HUDEP-2 (cell line): ENCODE data around the gene THBS4.

Experiments used
- DNase-seq, 76 experiments: peaks; one replicate each; lab custom pipeline; 2025; ENCODE audit not compliant: unreplicated experiment in 76 of 76; lab: John Stamatoyannopoulos, UW

THBS4 gene

GRCh38 chr5:80042330-80042729, 7.2 kb downstream of the THBS4 start:
- no peak for DNase-seq

DNA sequence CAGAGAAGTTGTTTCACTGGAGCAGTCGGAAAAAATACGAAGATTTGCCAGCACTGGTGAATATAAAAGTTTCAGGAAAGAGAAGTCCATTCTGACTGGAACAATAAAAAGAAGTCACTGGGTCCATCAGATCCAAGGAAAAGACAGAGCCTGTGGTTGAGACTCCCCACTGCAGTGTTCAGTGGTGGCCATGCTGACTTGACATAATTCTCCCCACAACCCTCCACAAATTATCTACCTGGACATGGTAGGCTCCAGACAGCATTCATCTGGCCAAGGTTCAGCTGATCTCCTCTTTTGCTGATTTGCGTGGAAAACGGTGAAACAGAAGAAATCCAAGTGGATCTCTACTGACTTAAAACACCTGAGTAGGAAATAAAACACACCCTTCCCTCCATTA, 8.0 kb downstream of the THBS4 start:
- DNase-seq: no peak

GRCh38 chr5:80048084-80048780, 13.1 kb downstream of the THBS4 start:
- DNase-seq: no peak

GRCh38 chr5:80052464-80052863, 17.3 kb downstream of the THBS4 start:
- no peak for DNase-seq

- DNase-seq: no peak
These were observed 19.5 kb downstream of the THBS4 start for GRCh38 chr5:80054682-80055081.

DNA sequence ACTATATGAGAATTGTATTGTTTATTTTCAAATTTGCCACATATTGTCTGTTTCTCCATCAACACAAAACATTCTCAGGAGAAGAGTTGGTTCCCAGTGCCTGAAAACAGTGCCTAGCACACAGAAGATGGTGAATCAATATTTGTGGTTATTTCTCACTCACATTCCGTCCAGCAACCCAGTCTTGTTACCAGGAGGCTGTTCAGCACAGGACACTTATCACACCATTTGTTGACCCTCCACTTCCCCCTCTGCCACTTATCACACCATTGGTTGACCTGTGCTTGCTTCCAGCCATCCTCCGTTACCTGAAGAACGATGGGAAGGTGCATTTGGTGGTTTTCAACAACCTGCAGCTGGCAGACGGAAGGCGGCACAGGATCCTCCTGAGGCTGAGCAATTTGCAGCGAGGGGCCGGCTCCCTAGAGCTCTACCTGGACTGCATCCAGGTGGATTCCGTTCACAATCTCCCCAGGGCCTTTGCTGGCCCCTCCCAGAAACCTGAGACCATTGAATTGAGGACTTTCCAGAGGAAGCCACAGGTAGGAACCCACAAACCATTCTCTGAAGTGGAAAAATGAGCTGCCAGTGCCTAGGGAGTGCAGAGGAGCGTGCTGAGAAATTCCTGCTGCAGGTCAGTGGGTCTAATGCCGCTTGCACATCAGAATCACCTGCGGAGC, 20.5 kb downstream of the THBS4 start:
- DNase-seq: no peak

DNA sequence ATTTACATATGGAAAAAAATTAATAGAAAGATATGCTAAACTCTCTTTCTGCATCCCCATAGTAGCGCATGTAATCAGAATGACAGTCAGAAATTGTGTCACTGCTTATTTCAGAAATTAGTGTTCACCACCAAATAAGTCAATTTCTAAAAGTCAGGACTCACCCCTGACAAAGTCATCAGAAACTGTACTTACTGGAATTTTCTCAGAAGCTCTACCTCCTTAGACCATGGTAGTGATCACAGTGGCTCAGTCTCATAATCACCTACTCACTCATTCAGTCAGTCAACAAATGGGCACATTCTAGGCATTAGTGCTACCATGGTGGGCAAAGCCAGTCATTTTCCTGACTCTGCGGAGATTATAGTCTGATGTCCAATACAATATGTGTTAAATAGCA, 22.0 kb downstream of the THBS4 start:
- no peak for DNase-seq

DNA sequence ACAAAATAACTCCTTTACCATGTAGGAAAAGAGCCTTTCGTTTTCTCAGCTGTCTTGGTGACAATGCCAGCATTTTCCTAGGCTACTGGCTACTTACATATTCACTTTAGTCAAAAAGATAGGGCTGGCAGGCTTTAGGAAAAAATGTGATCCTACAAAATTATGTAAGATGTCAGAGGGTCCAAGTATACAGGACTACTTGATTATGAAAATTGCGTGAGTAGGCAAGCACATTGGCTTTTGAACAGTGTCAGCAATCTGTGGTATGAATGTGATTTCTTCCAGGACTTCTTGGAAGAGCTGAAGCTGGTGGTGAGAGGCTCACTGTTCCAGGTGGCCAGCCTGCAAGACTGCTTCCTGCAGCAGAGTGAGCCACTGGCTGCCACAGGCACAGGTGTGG, 22.8 kb downstream of the THBS4 start:
- DNase-seq: no peak

- no peak for DNase-seq
These were observed 24.3 kb downstream of the THBS4 start for GRCh38 chr5:80059354-80059980.

DNA sequence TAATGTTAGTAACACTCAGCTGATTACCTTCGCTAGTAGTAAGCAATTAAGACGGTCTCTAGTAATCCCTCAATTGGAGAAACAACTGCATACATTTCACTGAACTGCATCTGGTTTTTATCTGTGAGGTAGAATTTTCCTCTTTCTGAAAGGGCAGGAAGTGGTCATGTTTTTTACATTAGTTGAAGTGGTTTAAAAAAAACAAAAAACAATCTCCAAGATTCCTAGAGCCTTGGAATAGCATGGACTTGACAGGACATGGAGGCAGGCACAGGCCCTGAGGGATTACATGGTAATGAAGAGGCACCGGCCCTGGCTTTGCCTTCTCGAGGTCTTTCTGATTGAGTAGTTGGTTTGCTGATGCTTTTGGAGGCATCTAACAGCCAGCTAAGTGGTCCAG, 25.8 kb downstream of the THBS4 start:
- DNase-seq: no peak

DNA sequence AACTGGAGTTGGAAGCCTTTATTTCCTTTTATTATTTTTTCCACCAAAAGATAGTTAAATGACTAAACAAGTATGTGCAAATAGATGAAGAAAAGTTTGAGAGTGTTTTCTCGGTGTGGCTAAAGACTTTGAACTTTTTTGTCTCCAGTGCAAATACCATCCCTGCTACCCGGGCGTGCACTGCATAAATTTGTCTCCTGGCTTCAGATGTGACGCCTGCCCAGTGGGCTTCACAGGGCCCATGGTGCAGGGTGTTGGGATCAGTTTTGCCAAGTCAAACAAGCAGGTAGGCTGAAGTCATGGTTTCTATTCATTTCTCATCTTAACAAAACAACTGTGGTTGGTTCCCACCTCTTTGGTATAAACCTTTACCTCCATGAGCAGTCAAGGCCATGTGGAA, 26.4 kb downstream of the THBS4 start:
- DNase-seq: no peak

DNA sequence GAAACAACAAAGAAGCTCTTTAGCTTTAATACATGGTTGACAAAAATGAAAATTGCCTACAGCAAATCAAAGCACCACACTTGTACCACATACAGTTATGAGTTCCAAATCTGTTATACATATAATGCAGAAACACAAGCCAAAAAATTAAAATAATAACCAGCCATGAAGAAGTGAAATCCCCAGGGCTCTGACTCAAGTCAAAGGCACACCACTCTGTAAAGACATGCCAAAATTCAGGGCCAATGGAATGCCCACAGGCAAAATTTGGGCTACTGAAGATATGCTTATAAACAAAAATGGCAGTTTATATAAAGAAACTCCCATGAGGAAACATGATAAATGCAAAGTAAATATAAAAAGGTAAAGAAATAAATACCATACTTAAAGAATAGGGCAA, 29.0 kb downstream of the THBS4 start:
- DNase-seq: no peak

DNA sequence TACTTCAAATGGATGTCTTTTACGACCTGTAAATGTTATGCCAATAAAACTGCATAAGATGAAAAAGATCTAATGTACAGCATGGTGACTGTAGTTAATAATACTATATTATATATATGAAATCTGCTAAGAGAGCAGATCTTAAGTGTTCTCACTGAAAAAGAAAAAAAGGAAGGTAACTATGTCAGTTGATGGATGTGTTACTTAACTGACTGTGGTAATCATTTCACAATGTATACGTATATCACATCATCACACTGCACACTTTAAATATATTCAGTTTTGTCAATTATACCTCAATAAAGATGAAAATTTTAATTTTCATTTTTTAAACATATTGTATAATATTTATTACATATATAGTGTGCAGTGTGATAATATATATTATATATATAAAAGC, 31.9 kb downstream of the THBS4 start:
- no peak for DNase-seq

DNA sequence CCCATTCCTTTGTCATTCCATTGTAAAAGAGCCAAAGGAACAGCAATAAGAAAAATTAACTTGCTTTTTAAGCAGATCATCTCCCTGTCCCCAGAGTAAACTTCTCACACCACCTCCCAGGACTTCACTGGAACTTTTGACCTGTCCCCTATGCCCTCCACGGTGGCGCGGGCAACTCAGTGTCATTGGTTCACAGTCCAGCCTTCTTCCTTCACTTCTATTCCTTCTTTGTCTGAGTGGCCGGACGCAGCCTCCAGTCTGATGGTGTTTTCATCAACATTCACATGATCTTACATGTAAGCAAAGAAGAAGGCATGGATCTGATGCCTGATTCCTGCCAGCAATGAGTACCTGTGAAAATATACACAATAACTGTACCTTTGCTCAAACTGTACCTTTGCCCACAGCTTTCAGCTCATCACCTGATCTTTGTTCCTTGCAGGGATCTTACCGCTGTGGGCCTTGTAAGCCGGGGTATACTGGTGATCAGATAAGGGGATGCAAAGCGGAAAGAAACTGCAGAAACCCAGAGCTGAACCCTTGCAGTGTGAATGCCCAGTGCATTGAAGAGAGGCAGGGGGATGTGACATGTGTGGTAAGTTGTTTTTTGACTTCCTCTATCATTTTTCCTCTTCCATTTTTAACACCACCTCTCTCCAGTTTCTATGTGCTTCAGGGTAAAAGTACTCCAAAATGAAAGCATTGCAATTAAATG, 32.5 kb downstream of the THBS4 start:
- DNase-seq: no peak

DNA sequence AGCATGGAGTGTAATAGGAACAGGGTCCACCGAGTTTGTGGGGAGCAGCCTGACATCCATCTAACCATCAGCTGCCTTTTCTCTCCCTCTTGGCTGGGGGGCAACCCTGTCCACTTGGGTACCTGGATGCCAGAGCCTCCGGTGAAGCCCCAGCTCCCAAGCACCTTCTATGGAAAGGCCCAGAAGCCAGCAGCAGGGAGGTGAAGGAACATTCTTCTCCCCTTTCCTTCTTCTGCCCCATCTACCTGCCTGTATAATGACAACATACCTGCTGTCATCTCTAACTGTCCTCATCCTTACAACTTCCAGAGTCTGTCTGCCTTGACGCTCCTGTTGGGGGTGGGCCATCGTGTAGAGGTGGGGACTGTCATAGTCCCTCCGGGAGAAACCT, 33.1 kb downstream of the THBS4 start:
- DNase-seq: no peak

GRCh38 chr5:80068775-80069174, 33.6 kb downstream of the THBS4 start:
- no peak for DNase-seq

- no peak for DNase-seq
These were observed 34.2 kb downstream of the THBS4 start for GRCh38 chr5:80069251-80069800.

DNA sequence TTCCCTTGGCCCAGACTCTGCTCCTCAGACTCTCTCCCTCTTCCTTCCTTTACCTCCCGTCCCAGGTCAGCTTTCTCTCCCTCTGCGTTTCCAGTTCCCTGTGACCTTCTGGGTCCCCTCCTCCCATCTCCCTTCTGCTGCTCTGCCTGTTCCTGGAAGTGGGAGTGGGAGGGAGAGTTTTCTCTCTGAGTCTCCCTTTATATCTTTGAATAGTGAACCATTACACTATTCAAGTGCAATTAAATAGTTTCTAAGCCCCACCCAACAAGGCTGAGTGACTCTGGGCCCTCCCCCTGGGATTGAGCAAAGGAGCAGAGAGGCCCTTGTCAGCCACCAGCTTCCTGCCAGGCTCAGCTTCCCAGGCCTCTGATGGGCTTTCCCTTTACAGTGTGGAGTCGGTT, 34.8 kb downstream of the THBS4 start:
- DNase-seq: no peak

- no peak for DNase-seq
These were observed 35.3 kb downstream of the THBS4 start for GRCh38 chr5:80070338-80071056.

DNA sequence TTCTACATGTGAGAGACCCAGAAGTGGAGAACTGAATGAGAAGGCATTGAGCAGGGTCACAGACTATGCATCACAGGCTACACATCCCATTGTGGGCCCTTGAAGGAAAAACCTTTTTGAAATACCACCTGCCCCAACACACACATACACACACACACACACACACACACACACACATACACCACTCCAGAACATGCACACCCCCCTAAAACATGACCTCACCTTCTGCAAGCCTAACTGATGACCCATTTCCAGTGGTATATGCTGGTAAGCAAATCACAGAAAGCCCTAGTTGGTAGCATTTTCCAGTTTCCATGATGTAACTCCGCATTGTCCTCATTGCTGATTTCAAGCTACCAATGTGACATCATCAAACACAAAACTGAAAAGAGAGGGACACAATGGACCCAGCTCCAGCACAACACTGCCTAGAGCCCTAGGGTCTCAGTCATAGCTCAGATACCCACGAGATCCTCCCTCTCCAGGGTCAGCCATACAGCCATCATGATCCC, 36.4 kb downstream of the THBS4 start:
- no peak for DNase-seq
